HG02588 (cell line): ENCODE measurements around the gene BGLAP.

Source experiments
- ATAC-seq: cut with Tn5 transposase; IDR thresholded peaks from one replicate; pipeline ENCODE4 v1.9.1; 2021; ENCODE audit warnings: mild to moderate bottlenecking, moderate library complexity; ENCODE audit not compliant: unreplicated experiment

BGLAP gene

DNA sequence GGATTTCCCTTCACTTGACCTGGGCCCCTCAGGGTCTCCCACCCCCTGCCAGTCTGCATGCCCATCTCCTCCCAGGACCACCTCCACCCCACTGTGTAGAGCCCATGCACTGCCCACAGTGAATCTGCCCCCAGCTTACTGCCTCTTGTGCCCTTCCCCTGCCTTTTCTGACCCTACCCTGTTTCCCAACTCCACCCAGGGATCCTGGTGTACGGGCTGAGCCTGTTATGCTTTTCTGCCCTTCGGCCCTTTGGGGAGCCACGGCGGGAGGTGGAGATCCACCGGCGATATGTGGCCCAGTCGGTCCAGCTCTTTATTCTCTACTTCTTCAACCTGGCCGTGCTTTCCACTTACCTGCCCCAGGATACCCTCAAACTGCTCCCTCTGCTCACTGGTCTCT, 44.1 kb downstream of the BGLAP start:
- no peak for ATAC-seq

DNA sequence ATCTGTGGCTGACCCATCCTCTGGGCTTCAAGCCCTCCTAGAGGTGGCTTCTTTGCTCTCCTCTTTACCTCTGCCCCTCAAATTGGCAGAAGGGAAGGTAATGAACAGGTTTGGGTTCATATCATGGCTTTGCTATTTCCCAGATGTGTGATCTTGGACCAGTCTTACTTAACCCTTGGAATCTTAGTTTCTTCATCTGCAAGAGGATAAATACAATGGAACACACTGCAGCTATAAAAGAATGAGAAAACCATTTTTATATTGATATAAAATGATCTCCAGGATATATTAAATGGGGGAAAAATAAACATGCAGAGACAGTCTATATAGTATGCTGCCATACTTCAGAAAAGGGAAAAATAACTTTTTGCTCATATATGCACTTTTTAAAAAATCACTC, 47.9 kb downstream of the BGLAP start:
- ATAC-seq: no peak

DNA sequence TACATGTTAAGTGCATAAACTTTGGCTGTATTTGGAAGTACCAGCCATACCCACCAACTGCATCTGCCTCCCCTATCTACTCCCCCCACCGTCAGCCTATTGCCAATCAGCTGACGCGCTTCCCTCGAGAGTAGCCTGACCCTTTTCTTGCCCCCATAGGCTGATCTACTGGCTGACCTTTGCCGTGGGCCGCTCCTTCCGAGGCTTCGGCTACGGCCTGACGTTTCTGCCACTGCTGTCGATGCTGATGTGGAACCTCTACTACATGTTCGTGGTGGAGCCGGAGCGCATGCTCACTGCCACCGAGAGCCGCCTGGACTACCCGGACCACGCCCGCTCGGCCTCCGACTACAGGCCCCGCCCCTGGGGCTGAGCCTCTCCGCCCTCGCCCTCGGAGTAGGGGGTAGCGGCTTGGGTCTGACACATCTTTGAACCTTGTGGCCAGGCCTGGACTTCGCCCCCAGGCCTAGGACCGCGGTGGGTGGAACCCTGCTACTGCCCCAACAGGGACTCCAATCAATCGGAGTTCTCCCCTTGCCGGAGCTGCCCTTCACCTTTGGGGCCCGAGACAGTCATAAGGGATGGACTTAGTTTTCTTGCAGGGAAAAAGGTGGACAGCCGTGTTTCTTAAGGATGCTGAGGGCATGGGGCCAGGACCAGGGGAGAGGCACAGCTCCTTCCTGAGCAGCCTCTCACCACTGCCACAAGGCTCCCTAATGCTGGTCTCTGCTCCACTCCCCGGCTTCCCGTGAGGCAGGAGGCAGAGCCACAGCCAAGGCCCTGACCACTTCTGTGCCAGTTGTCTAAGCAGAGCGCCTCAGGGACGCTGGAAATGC, 49.5 kb downstream of the BGLAP start:
- ATAC-seq: no peak
